ENCODE measurements around the gene RELA. TPM values are rescaled to one million over a fixed set of nuclear protein-coding genes. Genes with fewer than 3 reads are reported as not detected.

Gene RELA
- total RNA-seq, 6 experiments from 2014 or later = 66.9 to 72.7 (median 69.5) TPM

GRCh38 chr11:65634440-65634839, 28.3 kb downstream of the RELA start:
- Mint-ChIP-seq H3K4me1 (ENCODE audit: low read depth) (peaks cover 19% of the 10 kb centered on the region), H3K36me3 (ENCODE audit: low read depth) (no peaks in the 10 kb centered on the region; the same call in 1 of the 2 replicates), H3K27me3 (ENCODE audit: insufficient read depth) (0 out of 2 replicates have a peak, but pooled peaks cover 1% of the 10 kb centered on the region)

GRCh38 chr11:65634109-65634436, 28.6 kb downstream of the RELA start:
- Mint-ChIP-seq H3K27me3 (ENCODE audit: insufficient read depth) (no peaks in the 10 kb centered on the region), H3K9me3 (no peaks in the 10 kb centered on the region), H3K4me1 (ENCODE audit: low read depth) (peaks cover 18% of the 10 kb centered on the region), H3K4me3 (no peak overlapping the region), H3K27ac (no peak overlapping the region), H3K36me3 (ENCODE audit: low read depth) (no peaks in the 10 kb centered on the region; the same call in 1 of the 2 replicates)
- TF ChIP-seq, protein P1, sequence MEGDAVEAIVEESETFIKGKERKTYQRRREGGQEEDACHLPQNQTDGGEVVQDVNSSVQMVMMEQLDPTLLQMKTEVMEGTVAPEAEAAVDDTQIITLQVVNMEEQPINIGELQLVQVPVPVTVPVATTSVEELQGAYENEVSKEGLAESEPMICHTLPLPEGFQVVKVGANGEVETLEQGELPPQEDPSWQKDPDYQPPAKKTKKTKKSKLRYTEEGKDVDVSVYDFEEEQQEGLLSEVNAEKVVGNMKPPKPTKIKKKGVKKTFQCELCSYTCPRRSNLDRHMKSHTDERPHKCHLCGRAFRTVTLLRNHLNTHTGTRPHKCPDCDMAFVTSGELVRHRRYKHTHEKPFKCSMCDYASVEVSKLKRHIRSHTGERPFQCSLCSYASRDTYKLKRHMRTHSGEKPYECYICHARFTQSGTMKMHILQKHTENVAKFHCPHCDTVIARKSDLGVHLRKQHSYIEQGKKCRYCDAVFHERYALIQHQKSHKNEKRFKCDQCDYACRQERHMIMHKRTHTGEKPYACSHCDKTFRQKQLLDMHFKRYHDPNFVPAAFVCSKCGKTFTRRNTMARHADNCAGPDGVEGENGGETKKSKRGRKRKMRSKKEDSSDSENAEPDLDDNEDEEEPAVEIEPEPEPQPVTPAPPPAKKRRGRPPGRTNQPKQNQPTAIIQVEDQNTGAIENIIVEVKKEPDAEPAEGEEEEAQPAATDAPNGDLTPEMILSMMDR (IDR thresholded peaks at IDR 0.05) = no peak
- no peak for DNase-seq

More at GRCh38 chr11:65634440-65634839, 28.3 kb downstream of the RELA start:
- H3K9me3 Mint-ChIP-seq = no peaks in the 10 kb centered on the region
- no peak for DNase-seq
- H3K4me3 Mint-ChIP-seq = no peak overlapping the region
- H3K27ac Mint-ChIP-seq = no peak overlapping the region
- TF ChIP-seq, protein P1 (IDR thresholded peaks at IDR 0.05) = no peak

DNA sequence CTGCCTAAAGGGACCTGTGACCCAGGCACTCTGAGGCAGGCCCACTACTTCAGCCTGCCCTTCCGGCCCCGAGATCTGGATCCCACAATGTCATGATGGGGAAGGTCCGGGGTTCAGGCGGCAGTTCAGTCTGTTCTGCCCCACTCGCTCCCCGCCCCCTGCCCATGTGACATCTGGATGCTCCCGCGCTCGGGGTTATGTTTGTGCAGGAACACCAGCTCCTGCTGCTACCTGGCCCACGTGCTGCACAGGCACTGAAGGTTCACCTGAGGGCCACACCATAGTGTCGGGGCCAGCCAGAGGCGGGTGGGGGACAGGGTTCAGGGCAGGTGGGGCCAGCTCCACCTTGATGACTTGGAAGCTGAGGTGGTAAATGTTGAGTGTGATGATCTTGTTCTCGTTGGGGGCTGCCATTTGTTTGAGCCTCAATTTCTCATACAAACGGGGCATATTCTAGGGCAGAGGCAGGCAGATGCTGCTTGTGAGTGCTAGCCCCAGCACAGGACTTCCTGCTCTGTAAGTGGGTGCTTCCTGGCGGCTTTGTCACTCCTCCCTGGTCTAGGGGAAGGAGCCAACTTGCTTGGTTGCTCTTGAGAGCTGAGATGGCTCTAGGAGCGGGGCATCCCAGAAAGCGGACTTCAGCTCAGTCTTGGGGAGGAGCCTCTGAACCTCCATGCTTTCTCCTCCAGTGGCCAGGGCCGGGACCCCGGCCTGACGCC, 29.2 kb downstream of the RELA start:
- DNase-seq = no peak
- Mint-ChIP-seq H3K4me1 (ENCODE audit: low read depth) (peaks cover 13% of the 10 kb centered on the region), H3K27ac (no peak overlapping the region), H3K27me3 (ENCODE audit: insufficient read depth) (no peaks in the 10 kb centered on the region), H3K4me3 (no peak overlapping the region), H3K36me3 (ENCODE audit: low read depth) (no peaks in the 10 kb centered on the region; the same call in 1 of the 2 replicates), H3K9me3 (no peaks in the 10 kb centered on the region)
- TF ChIP-seq, protein P1 (IDR thresholded peaks at IDR 0.05) = no peak

DNA sequence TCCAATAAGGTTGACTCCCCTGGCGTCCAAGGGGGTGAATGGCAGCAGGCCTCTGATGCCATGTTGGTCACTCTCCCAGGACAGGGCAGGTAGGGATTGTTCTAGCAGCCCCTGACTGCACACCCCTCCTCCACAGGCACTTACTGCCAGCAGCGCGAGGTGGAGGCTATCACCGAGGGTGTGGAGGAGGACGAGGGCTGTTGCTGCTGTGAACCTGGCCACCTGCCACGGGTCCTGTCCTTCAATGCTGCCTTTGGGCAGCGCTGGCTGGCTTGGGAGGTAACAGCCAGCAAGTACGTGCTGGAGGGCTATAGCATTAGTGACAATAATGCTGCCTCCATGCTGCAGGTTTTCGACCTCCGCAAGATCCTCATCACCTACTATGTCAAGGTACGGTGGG, 32.5 kb downstream of the RELA start:
- no peaks in the 10 kb centered on the region for H3K9me3 Mint-ChIP-seq
- H3K4me1 Mint-ChIP-seq (ENCODE audit: low read depth) = no peaks in the 10 kb centered on the region
- no peak overlapping the region for H3K27ac Mint-ChIP-seq
- H3K27me3 Mint-ChIP-seq (ENCODE audit: insufficient read depth) = no peaks in the 10 kb centered on the region
- no peak for DNase-seq
- H3K4me3 Mint-ChIP-seq = no peak overlapping the region
- TF ChIP-seq, protein P1 (IDR thresholded peaks at IDR 0.05) = no peak
- H3K36me3 Mint-ChIP-seq (ENCODE audit: low read depth) = no peaks in the 10 kb centered on the region

- Mint-ChIP-seq H3K4me1 (ENCODE audit: low read depth) (no peaks in the 10 kb centered on the region), H3K4me3 (no peak overlapping the region), H3K9me3 (no peaks in the 10 kb centered on the region), H3K27me3 (ENCODE audit: insufficient read depth) (no peaks in the 10 kb centered on the region), H3K36me3 (ENCODE audit: low read depth) (no peaks in the 10 kb centered on the region), H3K27ac (no peak overlapping the region)
- TF ChIP-seq, protein P1 (IDR thresholded peaks at IDR 0.05) = no peak
- DNase-seq = no peak
Measured at GRCh38 chr11:65629579-65629978, 33.1 kb downstream of the RELA start.

Data from HFFc6 (cell line).